HEK293 (cell line): ENCODE measurements around the gene DNAJC10.

ENCODE experiments used
- HIC1 ChIP-seq: fragments of 450-650 bp; formaldehyde crosslinking; IDR thresholded peaks from 2 replicates; pipeline ENCODE4 v1.5.1; 2016; ENCODE audit warnings: missing biosample characterization, missing genetic modification characterization
- YY2 ChIP-seq: fragments of 450-650 bp; formaldehyde crosslinking; IDR thresholded peaks from 2 replicates; pipeline ENCODE4 v1.5.1; 2016; ENCODE audit warnings: missing biosample characterization, missing genetic modification characterization
- ZBTB21 ChIP-seq: fragments of 450-650 bp; formaldehyde crosslinking; IDR thresholded peaks from 2 replicates; pipeline ENCODE4 v1.5.1; 2017; ENCODE audit warnings: missing biosample characterization, missing genetic modification characterization
- ZNF416 ChIP-seq: fragments of 450-650 bp; formaldehyde crosslinking; IDR thresholded peaks from 2 replicates; pipeline ENCODE4 v1.5.1; 2016; ENCODE audit warnings: missing biosample characterization, missing genetic modification characterization
- ZNF629 ChIP-seq: fragments of 450-650 bp; formaldehyde crosslinking; IDR thresholded peaks from 2 replicates; pipeline ENCODE4 v1.5.1; 2017; ENCODE audit warnings: missing biosample characterization, missing genetic modification characterization
- TF ChIP-seq, protein P1 (sequence below): fragments of 450-650 bp; formaldehyde crosslinking; IDR thresholded peaks from 2 replicates; pipeline ENCODE4 v1.5.1; 2016; ENCODE audit warnings: missing biosample characterization, missing genetic modification characterization
- TF ChIP-seq, protein P2 (sequence below): fragments of 450-650 bp; IDR thresholded peaks from 2 replicates; pipeline ENCODE4 v1.5.1; 2018; ENCODE audit warnings: missing biosample characterization, missing genetic modification characterization
- TF ChIP-seq, protein P3 (sequence below): fragments of 450-650 bp; formaldehyde crosslinking; IDR thresholded peaks from 2 replicates; pipeline ENCODE4 v1.5.1; 2016; ENCODE audit warnings: missing biosample characterization, missing genetic modification characterization

DNA sequence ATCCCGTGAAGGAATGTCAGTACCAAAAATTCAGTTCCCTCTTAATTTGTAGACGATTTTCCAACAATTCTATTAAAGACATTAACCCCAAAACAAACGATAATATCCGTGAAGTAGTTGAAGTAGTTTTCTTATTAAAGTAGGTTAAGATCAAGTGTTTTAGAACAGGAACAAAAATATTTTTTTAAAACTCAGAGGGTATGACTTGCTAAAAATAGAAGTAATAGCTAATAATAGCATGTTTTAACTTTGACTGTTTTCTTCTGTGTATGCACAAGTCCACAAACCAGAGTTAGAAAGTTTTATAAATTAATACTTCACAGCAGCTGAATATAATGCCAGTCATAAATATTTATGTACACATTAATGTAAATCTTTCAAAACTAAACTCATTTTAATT lies 2.4 kb downstream of the DNAJC10 start:
- TF ChIP-seq, protein P1, sequence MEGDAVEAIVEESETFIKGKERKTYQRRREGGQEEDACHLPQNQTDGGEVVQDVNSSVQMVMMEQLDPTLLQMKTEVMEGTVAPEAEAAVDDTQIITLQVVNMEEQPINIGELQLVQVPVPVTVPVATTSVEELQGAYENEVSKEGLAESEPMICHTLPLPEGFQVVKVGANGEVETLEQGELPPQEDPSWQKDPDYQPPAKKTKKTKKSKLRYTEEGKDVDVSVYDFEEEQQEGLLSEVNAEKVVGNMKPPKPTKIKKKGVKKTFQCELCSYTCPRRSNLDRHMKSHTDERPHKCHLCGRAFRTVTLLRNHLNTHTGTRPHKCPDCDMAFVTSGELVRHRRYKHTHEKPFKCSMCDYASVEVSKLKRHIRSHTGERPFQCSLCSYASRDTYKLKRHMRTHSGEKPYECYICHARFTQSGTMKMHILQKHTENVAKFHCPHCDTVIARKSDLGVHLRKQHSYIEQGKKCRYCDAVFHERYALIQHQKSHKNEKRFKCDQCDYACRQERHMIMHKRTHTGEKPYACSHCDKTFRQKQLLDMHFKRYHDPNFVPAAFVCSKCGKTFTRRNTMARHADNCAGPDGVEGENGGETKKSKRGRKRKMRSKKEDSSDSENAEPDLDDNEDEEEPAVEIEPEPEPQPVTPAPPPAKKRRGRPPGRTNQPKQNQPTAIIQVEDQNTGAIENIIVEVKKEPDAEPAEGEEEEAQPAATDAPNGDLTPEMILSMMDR (tag by site-specific recombination): no peak
- TF ChIP-seq, protein P2, sequence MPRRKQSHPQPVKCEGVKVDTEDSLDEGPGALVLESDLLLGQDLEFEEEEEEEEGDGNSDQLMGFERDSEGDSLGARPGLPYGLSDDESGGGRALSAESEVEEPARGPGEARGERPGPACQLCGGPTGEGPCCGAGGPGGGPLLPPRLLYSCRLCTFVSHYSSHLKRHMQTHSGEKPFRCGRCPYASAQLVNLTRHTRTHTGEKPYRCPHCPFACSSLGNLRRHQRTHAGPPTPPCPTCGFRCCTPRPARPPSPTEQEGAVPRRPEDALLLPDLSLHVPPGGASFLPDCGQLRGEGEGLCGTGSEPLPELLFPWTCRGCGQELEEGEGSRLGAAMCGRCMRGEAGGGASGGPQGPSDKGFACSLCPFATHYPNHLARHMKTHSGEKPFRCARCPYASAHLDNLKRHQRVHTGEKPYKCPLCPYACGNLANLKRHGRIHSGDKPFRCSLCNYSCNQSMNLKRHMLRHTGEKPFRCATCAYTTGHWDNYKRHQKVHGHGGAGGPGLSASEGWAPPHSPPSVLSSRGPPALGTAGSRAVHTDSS: no peak
- no peak for TF ChIP-seq ZNF416 (tag by site-specific recombination)
- no peak for TF ChIP-seq ZBTB21 (tag by site-specific recombination)
- TF ChIP-seq, protein P3, sequence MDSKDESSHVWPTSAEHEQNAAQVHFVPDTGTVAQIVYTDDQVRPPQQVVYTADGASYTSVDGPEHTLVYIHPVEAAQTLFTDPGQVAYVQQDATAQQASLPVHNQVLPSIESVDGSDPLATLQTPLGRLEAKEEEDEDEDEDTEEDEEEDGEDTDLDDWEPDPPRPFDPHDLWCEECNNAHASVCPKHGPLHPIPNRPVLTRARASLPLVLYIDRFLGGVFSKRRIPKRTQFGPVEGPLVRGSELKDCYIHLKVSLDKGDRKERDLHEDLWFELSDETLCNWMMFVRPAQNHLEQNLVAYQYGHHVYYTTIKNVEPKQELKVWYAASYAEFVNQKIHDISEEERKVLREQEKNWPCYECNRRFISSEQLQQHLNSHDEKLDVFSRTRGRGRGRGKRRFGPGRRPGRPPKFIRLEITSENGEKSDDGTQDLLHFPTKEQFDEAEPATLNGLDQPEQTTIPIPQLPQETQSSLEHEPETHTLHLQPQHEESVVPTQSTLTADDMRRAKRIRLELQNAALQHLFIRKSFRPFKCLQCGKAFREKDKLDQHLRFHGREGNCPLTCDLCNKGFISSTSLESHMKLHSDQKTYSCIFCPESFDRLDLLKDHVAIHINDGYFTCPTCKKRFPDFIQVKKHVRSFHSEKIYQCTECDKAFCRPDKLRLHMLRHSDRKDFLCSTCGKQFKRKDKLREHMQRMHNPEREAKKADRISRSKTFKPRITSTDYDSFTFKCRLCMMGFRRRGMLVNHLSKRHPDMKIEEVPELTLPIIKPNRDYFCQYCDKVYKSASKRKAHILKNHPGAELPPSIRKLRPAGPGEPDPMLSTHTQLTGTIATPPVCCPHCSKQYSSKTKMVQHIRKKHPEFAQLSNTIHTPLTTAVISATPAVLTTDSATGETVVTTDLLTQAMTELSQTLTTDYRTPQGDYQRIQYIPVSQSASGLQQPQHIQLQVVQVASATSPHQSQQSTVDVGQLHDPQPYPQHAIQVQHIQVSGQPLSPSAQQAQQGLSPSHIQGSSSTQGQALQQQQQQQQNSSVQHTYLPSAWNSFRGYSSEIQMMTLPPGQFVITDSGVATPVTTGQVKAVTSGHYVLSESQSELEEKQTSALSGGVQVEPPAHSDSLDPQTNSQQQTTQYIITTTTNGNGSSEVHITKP: no peak
- TF ChIP-seq HIC1: no peak
- no peak for TF ChIP-seq YY2
- no peak for TF ChIP-seq ZNF629 (tag by site-specific recombination)
